CD4-positive, alpha-beta T cell treated with Interleukin-15 for 1 hour (primary cell): Measurements from ENCODE around the gene LRIG3.
"Not testable (repeated sequence)": the region's sequence is repeated elsewhere in the genome, so short reads cannot be mapped to it uniquely, and the experiment has no call there.

Experiments used
- DNase-seq: peaks from one replicate; pipeline ENCODE4 v3.0.0-alpha.2; 2020

The LRIG3 gene

DNA sequence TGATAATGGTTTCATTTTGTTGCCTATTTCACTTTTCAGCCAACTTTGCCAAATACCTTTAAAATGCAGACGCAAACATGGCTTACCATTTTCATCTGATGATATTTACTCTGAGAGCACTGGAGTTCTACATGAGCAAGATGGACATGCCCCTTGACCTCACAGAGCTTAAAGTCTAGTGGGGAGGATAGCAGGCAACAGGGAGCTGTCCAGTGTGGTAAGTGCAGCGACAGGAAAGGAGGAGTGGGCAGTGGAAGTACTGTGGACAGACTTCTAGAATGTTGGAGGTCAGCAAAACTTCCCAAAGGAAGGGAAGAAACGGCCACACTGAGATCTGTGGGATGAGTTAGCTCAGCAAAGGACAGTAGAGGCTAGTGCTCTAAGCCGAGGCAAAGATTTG is 25.3 kb downstream of the LRIG3 start:
- DNase-seq, result no peak

GRCh38 chr12:58894040-58894439 is 26.3 kb downstream of the LRIG3 start:
- no peak for DNase-seq

- no peak for DNase-seq
Observed at GRCh38 chr12:58893495-58893894, 26.8 kb downstream of the LRIG3 start.

- DNase-seq, result no peak
Observed at GRCh38 chr12:58889557-58889956, 30.7 kb downstream of the LRIG3 start.

GRCh38 chr12:58888131-58888783 is 32.0 kb downstream of the LRIG3 start:
- DNase-seq, result no peak

- no peak for DNase-seq
Observed at GRCh38 chr12:58887068-58887467, 33.2 kb downstream of the LRIG3 start.

DNA sequence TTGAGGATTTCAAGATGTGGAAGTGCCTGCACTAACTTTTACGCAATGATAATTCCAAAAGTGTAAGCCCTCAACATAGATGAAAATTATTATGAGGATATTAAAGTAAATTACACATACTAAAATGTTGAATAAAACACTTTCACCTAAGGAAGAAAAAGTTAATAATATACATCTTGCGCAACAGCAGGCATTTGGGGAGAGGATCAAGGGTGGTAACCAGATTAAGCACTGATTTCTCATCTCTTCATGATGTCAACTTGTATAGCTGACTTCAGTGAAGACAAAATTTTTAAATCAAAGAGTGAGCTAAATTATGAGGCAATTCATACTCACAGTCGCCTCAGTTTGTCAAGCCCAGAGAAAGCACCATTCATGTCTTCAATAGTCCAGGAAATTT is 33.8 kb downstream of the LRIG3 start:
- no peak for DNase-seq

GRCh38 chr12:58884916-58885315 is 35.4 kb downstream of the LRIG3 start:
- no peak for DNase-seq

- no peak for DNase-seq
Observed at GRCh38 chr12:58883576-58884334, 36.5 kb downstream of the LRIG3 start.

DNA sequence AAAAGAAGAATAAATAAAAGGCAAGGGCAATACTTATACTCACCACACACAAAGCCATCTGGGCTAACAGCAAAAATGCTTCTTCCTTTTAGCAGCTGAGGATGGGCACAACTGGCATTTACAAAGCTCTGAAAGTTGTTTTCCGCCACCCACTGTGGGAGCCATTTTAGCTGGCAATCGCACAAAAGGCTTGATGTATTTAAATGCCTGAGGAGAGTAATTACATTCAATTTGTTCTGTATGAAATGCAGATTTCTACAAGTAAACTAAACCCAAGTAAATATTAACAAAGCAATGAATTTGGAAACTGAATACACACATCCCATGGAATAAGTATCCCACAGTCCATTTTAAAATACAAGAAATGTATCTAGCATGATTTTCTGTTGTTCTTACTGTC is 37.5 kb downstream of the LRIG3 start:
- DNase-seq, result no peak

DNA sequence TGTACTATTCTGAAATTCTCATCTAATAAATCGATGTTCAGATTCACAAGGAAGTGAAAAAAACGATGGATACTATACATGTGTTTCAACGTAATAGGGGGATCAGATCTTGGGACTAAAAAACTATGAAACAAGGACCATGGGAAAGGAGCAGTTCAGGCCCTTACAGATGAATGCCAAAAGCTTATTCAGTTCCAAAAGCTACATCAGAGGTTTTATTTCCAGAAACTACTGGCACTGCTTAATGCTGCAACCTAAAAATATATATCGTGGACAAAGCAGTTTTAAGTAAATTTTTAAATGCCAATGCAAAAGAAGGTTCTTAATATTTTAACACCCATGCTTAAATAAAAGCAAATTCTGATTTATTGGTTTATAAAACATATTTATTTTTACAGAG is 38.5 kb downstream of the LRIG3 start:
- no peak for DNase-seq

DNA sequence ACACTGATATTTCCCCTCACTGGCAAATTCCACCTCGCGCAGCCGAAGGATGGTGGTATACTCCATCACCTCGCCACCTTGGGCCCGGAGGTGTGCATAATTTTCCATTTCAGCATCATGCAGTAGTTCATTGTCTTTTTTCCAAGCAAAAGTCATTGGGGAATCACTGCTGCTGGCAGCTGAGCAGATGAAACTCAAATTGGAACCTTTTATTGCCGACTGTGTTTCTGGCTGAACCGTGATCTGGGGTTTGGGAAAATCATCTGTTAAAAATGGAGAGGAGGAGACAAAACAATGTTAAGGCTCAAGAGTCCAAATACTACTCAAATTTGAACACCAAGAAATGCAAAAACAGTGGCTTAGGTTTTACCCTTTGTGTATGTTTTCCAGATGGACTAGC is 39.7 kb downstream of the LRIG3 start:
- no peak for DNase-seq

GRCh38 chr12:58877243-58877743 is 43.0 kb downstream of the LRIG3 start:
- DNase-seq, result no peak

- DNase-seq, result no peak
Observed at GRCh38 chr12:58873496-58873895, 46.8 kb downstream of the LRIG3 start.

DNA sequence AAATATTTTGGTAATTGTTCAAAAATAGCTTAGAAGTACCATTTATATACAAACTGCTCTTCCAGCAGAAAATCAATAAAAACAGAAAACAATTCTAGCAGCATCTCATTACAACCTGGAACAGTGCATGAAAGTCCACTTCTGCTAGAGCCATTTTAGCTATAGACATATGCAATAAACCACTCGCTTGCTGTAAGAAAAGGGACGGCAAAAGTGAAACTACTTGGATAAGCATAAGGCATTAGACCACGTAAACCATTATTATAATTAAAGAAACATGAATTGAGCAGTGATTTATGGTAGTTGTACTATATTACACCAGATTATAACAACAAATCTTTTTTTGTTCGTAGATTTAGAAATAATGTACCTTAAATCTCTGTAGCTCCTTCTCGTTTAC is 48.7 kb downstream of the LRIG3 start:
- no peak for DNase-seq

- DNase-seq, result no peak
Observed at GRCh38 chr12:58870595-58870994, 49.7 kb downstream of the LRIG3 start.

- no peak for DNase-seq
Observed at GRCh38 chr12:58860788-58861240, 59.5 kb downstream of the LRIG3 start.

DNA sequence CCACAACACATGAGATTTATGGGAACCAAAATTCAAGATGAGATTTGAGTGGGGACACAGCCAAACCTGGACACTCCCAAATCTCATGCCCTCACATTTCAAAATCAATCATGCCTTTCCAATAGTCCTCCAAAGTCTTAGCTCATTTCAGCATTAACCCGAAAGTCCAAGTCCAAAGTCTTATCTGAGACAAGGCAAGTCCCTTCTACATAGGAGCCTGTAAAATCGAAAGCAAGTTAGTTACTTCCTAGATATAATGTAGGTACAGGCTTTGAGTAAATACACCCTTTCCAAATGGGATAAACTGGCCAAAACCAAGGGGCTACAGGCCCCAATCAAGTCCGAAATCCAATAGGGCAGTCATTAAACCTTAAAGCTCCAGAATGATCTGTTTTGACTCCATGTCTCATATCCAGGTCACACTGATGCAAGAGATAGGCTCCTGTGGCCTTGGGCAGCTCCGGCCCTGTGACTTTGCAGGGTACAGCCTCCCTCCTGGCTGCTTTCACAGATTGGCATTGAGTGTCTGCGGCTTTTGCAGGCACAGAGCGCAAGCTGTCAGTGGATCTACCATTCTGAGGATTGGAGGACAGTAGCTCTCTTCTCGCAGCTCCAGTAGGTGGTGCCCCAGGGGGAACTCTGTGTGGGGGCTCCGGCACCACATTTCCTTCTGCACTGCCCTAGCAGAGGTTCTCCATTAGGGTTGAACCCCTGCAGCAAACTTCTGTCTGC is 60.1 kb downstream of the LRIG3 start:
- no peak for DNase-seq

GRCh38 chr12:58858030-58858429 is 62.3 kb downstream of the LRIG3 start:
- DNase-seq, result no peak

DNA sequence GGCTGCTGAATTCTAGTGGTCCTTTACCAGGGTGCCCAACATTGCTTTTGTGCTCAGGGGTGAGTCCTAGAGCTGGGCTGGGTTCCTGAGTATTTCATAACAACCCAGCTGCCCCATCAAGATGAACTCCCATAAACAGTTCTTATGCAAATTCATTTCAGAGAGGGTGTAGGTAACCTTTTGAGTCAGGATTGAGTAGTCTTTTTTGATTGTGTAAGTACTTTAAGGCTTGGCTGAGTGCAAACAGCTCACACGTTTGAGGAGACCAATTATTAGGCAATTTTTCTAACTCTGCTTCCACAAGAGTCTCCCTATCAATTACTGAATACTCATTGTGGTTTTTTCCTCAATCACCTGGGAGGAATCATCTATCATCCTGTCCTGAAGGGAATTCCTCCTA is 63.1 kb downstream of the LRIG3 start:
- not testable (repeated sequence) for DNase-seq

DNA sequence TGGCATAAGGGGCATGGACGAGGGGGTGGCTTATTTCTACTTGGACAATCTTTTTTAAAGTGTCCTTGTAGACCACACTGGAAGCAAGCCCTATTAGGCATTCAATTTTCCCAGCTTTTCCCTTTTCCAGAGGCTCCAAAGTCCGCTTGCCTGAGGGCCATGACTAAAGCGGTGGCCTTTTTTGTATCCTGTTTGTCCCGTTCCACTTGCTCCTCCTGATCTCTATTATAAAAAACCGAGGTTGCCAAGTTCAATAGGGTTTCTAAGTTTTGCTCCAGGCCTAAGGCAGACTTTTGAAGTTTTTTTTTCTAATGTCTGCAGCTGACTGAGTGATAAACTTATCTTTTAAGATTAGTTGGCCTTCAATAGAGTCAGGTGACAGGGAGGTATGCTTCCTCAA is 64.7 kb downstream of the LRIG3 start:
- DNase-seq, result not testable (repeated sequence)

- no peak for DNase-seq
Observed at GRCh38 chr12:58850826-58851225, 69.5 kb downstream of the LRIG3 start.

DNA sequence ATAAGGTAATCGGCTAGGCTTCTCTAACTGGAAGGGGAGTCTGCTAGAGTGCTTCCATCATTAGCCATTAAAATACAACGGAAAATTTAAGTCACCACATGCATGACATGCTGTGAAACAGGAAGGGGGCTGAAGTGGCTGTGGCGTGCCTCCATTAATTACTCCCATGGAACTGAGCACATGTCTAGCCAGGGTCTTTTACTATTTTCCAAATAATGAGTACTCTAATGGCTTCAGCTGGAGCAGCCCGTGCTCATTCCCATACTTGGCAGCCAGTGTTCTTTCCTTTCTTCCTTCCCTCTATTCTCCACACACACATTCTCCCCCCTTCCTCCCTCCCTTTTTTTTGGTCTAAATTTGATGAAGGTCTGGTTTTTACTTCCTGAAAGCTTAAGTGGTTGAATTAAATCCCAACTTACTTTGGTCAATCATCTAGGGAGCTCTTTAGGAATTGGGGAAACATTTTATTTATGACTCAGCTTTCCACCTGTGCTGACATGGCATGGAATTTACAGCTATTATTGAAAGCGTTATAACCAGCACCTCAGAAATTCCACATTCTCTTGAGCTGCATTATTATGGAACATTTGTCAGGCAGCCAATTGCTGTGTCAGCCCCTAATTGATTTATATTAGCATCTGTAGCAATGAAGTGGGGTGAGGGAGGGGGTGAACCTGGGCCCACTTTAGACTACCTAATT is 72.3 kb downstream of the LRIG3 start:
- no peak for DNase-seq
